Tibial artery (tissue), 4 donors: ENCODE results near the gene PLEKHO2.

ENCODE experiments used
- DNase-seq, 2 donors: peaks; one replicate each; pipeline ENCODE4 v3.0.0-alpha.2; 2019
- H3K27ac ChIP-seq, 2 donors: fragments of 200-600 bp; sonication (generic) in 1 of 2; 1 replicate in 1 of 2; 2 replicates in 1 of 2; pipeline ENCODE4 v1.5.1; 2018 to 2019; ENCODE audit warnings: mild to moderate bottlenecking in 1 of 2
- H3K27me3 ChIP-seq, 2 donors: fragments of 200-600 bp; sonication (generic) in 1 of 2; one replicate each; pipeline versions ENCODE4 v1.5.1 to v1.6.0; 2016 to 2019
- H3K36me3 ChIP-seq, 3 donors: fragments of 200-600 bp; sonication (generic) in 2 of 3; one replicate each; pipeline ENCODE4 v1.5.1; 2016 to 2019; ENCODE audit warnings: mild to moderate bottlenecking in 2 of 3
- H3K4me1 ChIP-seq, 4 donors: fragments of 200-600 bp; sonication (generic) in 2 of 4; 1 replicate in 3 of 4; 2 replicates in 1 of 4; pipeline ENCODE4 v1.5.1; 2016 to 2019
- H3K4me3 ChIP-seq, 2 donors: fragments of 200-600 bp; sonication (generic) in 1 of 2; 1 replicate in 1 of 2; 2 replicates in 1 of 2; pipeline ENCODE4 v1.5.1; 2018 to 2019; ENCODE audit warnings: mild to moderate bottlenecking in 2 of 2
- H3K9me3 ChIP-seq, 3 donors: fragments of 200-600 bp; sonication (generic) in 1 of 3; one replicate each; pipeline ENCODE4 v1.5.1; 2016 to 2019
- CTCF ChIP-seq, 2 experiments: fragments of 200-600 bp in 1 of 2; fragments of 450-650 bp in 1 of 2; IDR thresholded peaks; one replicate each; pipeline ENCODE4 v1.5.1; 2017 to 2019; ENCODE audit warnings: antibody characterized with exemption in 2 of 2, mild to moderate bottlenecking in 1 of 2, moderate library complexity in 1 of 2
- intact Hi-C: fragments of 100-400 bp; cut with DNase I; formaldehyde crosslinking; loops from one replicate; pipeline ENCODE4 v1.15.0; 2023; ENCODE audit warnings: low total_unique reads

PLEKHO2 gene

GRCh38 chr15:64891561-64891960 lies 49.8 kb downstream of the PLEKHO2 start:
- no peaks in the 10 kb centered on the region for H3K9me3 ChIP-seq
- no peak for DNase-seq
- H3K27me3 ChIP-seq: no peaks in the 10 kb centered on the region
- no peak for TF ChIP-seq CTCF (IDR thresholded peaks at IDR 0.05)
- no peak overlapping the region for H3K4me3 ChIP-seq
- H3K27ac ChIP-seq: no peak overlapping the region
- intact Hi-C loops: loop anchor here (10.0 kb wide), 1 partner anchor 47 kb away; the partner anchor contains the start of gene PLEKHO2
- H3K36me3 ChIP-seq: no peaks in the 10 kb centered on the region
- peaks cover 0 to 32% (median 16%) of the 10 kb centered on the region in 4 donors for H3K4me1 ChIP-seq

GRCh38 chr15:64892847-64893403 lies 51.2 kb downstream of the PLEKHO2 start:
- no peak overlapping the region for H3K4me3 ChIP-seq
- peak overlapping the region in 1 of 2 donors; percentile 78 for H3K27ac ChIP-seq
- H3K36me3 ChIP-seq: no peaks in the 10 kb centered on the region
- no peak for DNase-seq
- intact Hi-C loops: loop anchor here (10.0 kb wide), 1 partner anchor 48 kb away; the partner anchor contains the start of gene PLEKHO2
- peaks cover 0 to 46% (median 27%) of the 10 kb centered on the region in 4 donors for H3K4me1 ChIP-seq
- no peak for TF ChIP-seq CTCF (IDR thresholded peaks at IDR 0.05)
- H3K27me3 ChIP-seq: no peaks in the 10 kb centered on the region
- H3K9me3 ChIP-seq: no peaks in the 10 kb centered on the region

- peak overlapping the region; percentile 37 to 45 for H3K4me3 ChIP-seq
- intact Hi-C loops: loop anchor here (10.0 kb wide), 1 partner anchor 49 kb away; the partner anchor contains the start of gene PLEKHO2
- peak; percentile 91 to 97 for DNase-seq
Measured at GRCh38 chr15:64893481-64894394, 52.0 kb downstream of the PLEKHO2 start.

GRCh38 chr15:64894395-64895056 lies 52.8 kb downstream of the PLEKHO2 start:
- no peak for DNase-seq
- H3K4me1 ChIP-seq: peaks cover 0 to 52% (median 28%) of the 10 kb centered on the region in 4 donors
- no peaks in the 10 kb centered on the region for H3K36me3 ChIP-seq
- H3K9me3 ChIP-seq: no peaks in the 10 kb centered on the region
- peak overlapping the region; percentile 78 to 79 for H3K27ac ChIP-seq
- TF ChIP-seq CTCF (IDR thresholded peaks at IDR 0.05): no peak
- H3K4me3 ChIP-seq: peak overlapping the region; percentile 37 to 45
- no peaks in the 10 kb centered on the region for H3K27me3 ChIP-seq
- intact Hi-C loops: loop anchor here (5.0 to 10.0 kb wide), 2 partner anchors 50 to 152 kb away; partner anchors contain the start of gene PLEKHO2

More at GRCh38 chr15:64893481-64894394, 52.0 kb downstream of the PLEKHO2 start:
- peak overlapping the region; percentile 78 to 79 for H3K27ac ChIP-seq
- H3K9me3 ChIP-seq: no peaks in the 10 kb centered on the region
- H3K27me3 ChIP-seq: no peaks in the 10 kb centered on the region
- no peaks in the 10 kb centered on the region for H3K36me3 ChIP-seq
- no peak for TF ChIP-seq CTCF (IDR thresholded peaks at IDR 0.05)
- peaks cover 0 to 52% (median 28%) of the 10 kb centered on the region in 4 donors for H3K4me1 ChIP-seq
